Tongue (tissue), 2 donors: ENCODE data around the gene COL23A1. TPM values are rescaled to one million over a fixed set of nuclear protein-coding genes. Genes with fewer than 3 reads are reported as not detected.

Source experiments
- DNase-seq: peaks from one replicate; pipeline ENCODE4 v3.0.0-alpha.2; 2015
- total RNA-seq: library from RNA; depleted of rRNA; stranded (reverse); fragments of >200 nt; gene quantifications from one replicate; pipeline ENCODE4 v1.2.3, GENCODE V29; 2014

COL23A1 gene
- total RNA-seq, 1 donor from 2014 or later = 5.4 TPM

GRCh38 chr5:178279026-178279722 is 311.0 kb downstream of the COL23A1 start:
- no peak for DNase-seq

GRCh38 chr5:178278358-178279023 is 311.7 kb downstream of the COL23A1 start:
- DNase-seq = no peak

- DNase-seq = no peak
These were observed 312.3 kb downstream of the COL23A1 start for GRCh38 chr5:178277866-178278265.

GRCh38 chr5:178277346-178277745 is 312.8 kb downstream of the COL23A1 start:
- no peak for DNase-seq

GRCh38 chr5:178274781-178275537 is 315.2 kb downstream of the COL23A1 start:
- peak; percentile 74 for DNase-seq

GRCh38 chr5:178273665-178274541 is 316.3 kb downstream of the COL23A1 start:
- DNase-seq = peak; percentile 57

GRCh38 chr5:178273041-178273440 is 317.2 kb downstream of the COL23A1 start:
- DNase-seq = no peak

- no peak for DNase-seq
These were observed 317.6 kb downstream of the COL23A1 start for GRCh38 chr5:178272591-178272990.

GRCh38 chr5:178271726-178272479 is 318.3 kb downstream of the COL23A1 start:
- no peak for DNase-seq

GRCh38 chr5:178271231-178271630 is 319.0 kb downstream of the COL23A1 start:
- DNase-seq = no peak

GRCh38 chr5:178269499-178269898 is 320.7 kb downstream of the COL23A1 start:
- no peak for DNase-seq

- DNase-seq = no peak
These were observed 322.3 kb downstream of the COL23A1 start for GRCh38 chr5:178267876-178268275.

GRCh38 chr5:178267245-178267644 is 322.9 kb downstream of the COL23A1 start:
- DNase-seq = no peak

GRCh38 chr5:178266581-178266980 is 323.6 kb downstream of the COL23A1 start:
- DNase-seq = no peak

GRCh38 chr5:178265746-178266145 is 324.4 kb downstream of the COL23A1 start:
- DNase-seq = no peak

- DNase-seq = no peak
These were observed 326.1 kb downstream of the COL23A1 start for GRCh38 chr5:178264044-178264443.

- DNase-seq = no peak
These were observed 328.3 kb downstream of the COL23A1 start for GRCh38 chr5:178261666-178262600.

- no peak for DNase-seq
These were observed 330.3 kb downstream of the COL23A1 start for GRCh38 chr5:178259623-178260536.

GRCh38 chr5:178257650-178258049 is 332.5 kb downstream of the COL23A1 start:
- no peak for DNase-seq
